ENCODE data around the gene IFNA7.
"Not testable (repeated sequence)": the region's sequence is repeated elsewhere in the genome, so short reads cannot be mapped to it uniquely, and the experiment has no call there.

DNA sequence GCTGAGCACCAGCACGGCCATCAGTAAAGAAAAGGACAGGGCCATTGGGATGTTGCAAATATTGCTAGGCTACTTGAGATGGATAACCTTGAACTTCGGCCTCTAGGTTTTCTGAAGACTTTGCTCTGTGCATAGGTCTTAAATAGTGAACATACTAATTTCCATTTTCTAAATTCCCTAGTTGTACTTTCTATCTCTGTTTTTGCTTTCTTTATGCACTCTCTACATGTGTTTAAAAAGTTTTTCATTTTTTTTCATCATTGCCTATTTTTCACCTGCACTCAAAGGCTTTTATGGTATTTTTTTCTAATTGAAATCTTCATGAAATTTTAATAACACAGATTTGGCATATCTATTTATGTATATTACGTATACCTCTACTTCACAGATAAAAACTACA is 14.5 kb downstream of the IFNA7 start, which contains the start of gene IFNA4:
- TF ChIP-seq, protein P1, sequence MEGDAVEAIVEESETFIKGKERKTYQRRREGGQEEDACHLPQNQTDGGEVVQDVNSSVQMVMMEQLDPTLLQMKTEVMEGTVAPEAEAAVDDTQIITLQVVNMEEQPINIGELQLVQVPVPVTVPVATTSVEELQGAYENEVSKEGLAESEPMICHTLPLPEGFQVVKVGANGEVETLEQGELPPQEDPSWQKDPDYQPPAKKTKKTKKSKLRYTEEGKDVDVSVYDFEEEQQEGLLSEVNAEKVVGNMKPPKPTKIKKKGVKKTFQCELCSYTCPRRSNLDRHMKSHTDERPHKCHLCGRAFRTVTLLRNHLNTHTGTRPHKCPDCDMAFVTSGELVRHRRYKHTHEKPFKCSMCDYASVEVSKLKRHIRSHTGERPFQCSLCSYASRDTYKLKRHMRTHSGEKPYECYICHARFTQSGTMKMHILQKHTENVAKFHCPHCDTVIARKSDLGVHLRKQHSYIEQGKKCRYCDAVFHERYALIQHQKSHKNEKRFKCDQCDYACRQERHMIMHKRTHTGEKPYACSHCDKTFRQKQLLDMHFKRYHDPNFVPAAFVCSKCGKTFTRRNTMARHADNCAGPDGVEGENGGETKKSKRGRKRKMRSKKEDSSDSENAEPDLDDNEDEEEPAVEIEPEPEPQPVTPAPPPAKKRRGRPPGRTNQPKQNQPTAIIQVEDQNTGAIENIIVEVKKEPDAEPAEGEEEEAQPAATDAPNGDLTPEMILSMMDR (conservative IDR thresholded peaks at IDR 0.05; ENCODE audit: low read depth, low read length) = not testable (repeated sequence)
- TF ChIP-seq EZH2 (IDR thresholded peaks at IDR 0.05; ENCODE audit: borderline replicate concordance, low read depth, low read length, poor library complexity, severe bottlenecking) = not testable (repeated sequence)

All from A673 (cell line).